NCI-H1092 treated with DMSO at 0.1 percent for 48 hours (cell line): ENCODE results near the gene CYB5R4.

Experiments
- DNase-seq: peaks from one replicate; lab custom pipeline; 2025; lab: John Stamatoyannopoulos, UW

CYB5R4 gene, protein sequence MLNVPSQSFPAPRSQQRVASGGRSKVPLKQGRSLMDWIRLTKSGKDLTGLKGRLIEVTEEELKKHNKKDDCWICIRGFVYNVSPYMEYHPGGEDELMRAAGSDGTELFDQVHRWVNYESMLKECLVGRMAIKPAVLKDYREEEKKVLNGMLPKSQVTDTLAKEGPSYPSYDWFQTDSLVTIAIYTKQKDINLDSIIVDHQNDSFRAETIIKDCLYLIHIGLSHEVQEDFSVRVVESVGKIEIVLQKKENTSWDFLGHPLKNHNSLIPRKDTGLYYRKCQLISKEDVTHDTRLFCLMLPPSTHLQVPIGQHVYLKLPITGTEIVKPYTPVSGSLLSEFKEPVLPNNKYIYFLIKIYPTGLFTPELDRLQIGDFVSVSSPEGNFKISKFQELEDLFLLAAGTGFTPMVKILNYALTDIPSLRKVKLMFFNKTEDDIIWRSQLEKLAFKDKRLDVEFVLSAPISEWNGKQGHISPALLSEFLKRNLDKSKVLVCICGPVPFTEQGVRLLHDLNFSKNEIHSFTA

DNA sequence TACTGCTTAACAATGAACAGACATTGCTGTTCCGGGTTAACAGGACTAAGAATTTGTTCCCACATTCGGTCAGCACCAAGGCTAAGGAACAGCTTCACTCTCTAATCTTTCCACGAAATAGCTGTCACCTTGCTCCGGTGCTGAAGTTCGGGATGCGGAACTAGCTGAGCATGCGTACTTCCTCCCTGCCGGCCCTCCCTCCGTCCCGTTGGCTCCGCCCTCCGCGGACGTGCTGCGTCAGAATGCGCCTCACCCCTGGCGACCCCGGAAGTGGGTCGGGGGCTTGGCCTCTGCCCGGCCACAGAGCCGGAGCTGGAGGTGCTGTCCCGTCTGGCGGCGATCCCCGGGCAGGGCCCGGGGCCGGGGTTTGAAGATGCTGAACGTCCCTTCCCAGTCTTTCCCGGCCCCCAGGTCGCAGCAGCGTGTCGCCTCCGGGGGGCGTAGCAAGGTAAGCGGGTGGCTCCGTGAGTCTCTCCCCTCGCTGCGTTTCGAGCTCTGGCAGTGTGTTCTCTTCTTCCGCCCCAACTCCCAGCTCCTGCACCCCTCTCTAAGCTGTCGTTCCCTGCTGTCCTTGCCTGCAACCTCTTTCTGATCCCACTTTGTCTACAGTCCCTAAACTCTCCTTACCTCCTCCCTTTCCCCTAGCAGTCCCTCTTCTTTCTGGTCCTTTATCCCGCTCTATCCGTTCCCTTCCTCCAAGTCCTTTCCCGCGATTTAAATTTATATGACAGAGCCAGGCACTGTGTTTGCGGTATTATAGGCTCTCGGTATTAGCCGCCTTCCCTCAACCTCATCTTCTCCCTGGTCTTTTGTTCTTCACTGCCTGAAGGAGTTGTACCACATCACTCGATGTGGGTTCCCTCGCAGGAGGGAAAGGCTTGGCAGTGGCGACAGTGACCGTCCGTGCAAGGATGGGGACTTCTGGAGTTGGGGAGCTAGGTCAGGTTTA, at the start of gene CYB5R4:
Gene CYB5R4, plus strand, starts transcription at position 280 of the 949 bp plus-strand sequence. Its CDS starts 94 bp downstream, at position 374.
- peak; percentile 76 for DNase-seq

DNA sequence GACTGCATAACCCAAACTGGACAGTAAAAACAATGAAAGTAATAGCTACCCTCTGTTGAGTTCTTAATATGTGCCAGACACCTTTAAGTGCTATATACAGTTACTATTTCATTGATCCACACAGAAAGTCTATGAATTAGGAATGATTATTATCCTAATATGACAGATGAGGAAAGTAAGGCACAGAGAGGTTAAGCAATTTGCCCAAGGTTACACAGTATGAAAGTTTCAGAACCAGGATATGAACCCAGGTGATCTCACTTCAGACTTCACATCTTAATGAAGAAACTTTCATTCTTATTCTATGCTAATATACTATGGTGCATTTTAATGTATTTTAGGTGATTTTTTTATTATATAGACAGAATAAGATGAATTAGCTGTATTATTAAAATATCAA, 46.9 kb upstream of the CYB5R4 start:
- no peak for DNase-seq

DNA sequence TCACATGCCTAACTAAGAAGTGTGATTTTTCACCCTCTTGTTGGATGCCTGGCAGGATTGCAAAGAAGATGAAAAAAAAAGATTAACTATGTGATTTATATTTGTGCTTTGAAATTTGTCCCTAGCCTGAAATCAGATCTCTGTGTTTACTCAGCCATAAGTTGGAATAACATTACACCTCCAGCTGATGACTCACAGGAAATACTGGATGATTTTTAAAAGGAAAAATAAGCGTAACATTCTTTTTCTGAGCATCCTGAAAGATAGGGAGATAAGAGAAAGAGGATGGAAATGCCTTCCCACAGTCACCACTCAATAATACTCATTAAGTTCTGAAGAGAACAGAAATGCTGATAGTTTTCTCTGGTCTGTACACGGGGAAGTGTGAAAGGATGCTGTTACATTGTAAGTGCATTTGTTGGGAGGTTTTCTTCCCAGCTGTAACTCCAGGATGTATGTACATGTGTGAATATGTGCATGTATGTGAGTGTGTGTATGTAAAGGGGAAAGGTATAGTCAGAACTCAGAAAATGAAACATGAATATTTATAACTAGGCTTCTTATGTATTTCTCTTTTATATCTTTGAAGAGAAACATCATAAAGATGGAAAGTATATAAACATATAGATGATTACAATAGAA, 43.7 kb upstream of the CYB5R4 start:
- no peak for DNase-seq

DNA sequence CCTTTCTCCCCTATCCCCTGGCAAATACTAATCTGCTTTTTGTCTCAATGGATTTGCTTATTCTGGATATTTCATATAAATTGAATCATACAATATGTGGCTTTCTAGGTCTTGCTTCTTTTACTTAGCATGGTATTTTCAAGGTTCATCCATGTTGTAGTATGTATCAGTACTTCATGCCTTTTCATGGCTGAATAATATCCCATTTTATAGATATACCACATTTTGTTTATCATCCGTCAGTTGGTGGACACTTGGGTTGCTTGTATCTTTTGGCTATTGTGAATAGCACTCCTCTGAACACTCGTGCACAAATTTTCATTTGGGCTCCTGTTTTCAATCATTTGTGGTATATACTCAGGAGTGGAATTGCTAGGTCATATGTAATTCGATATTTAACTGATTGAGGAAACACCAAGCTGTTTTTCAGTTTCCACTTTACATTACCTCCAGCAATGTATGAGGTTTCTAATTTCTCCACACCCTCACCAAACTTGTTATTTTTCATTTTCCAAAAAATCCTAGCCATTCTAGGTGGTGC, 36.8 kb upstream of the CYB5R4 start:
- DNase-seq: no peak

DNA sequence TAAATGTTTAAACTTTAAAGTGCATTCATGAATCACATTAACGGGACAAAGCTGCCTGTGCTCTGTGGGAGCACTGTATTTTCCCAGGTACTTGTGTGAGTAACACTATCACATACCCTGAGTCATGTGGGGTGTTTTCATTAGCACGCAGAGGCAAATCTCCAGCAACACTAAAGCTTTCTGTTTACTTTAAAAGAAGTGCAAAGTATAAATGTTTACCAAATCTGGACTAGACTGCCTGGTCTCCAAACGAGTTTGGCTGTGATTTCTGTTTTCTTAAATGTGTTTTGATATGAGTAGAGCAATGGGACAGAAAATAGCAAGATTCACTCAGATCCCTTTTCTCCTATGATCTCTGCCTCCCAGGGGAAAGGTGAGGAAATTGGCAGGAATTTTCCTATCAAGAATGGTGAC, 35.1 kb upstream of the CYB5R4 start:
- DNase-seq: no peak

DNA sequence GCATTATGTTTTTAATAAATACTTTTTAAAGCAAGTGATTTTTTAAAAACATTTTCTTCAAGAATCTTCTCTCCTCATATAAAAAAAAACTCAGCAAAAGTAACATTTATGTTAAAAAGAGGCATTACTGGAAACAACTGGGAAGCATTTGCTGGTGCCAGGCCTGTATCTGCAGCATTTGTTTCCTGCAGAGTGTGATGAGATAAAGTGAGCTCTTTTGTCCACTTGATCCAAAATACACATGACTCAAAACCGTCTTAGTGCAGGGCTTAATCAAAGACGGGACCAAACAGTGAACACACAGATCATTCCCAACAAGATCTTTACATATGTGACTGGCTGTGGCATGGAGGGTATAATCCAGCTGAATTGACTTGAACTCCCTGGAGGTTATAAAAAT, 34.7 kb upstream of the CYB5R4 start:
- no peak for DNase-seq

DNA sequence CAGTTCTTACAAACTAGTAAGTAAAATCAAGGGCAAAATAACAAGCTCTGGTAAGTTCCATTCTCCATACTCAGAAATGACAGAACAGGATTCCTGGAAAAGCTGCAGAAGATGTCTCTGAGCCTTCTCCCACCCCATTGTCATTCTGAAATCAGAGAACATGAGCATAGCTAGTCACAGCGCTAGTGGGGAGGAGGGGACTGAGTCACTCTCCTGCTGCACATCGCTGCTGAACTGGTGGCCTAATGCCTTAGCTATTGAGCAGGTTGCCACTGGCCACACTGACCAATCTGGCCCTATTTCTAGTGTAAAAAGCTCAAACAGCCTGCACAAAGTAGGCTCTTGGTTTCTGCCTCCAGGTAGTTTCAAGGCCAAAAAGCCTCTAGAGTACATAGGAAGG, 32.4 kb upstream of the CYB5R4 start:
- DNase-seq: no peak

DNA sequence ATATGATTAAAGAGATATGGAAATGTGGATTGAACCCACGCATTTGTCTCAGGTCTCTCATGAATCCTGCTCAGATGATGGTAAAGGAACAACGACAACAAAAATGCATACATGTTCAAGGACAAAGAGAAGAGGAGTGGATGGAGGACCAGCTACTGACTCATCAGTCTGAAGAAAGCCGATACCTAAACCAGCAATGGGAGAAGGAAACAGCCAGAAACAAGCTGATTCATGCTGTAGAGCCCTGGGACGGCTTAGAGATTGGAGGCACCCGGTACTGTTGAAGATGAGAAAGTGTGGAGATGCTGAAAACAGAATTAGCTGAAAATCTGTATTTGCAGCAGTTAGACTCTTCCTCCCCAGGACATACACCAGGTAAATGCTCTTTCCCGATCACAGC, 20.8 kb upstream of the CYB5R4 start:
- DNase-seq: no peak

DNA sequence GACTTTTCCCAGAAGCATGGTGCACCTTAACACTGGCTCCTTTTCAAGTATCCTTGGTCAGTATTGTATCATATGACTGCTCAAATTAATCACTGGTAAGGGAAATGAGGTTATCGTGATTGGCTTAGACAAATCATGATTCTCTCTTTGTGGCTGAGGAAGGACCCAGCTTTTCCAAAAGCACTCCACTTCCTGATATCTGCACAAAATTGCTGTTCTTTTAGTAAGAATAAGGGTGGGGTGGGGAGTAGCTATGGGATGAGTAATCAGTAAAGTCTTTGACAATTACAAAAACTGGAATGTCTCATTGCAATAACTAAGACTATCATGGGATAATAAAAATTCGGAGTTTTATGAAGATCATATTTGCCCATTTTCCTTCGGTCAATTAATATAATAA, 15.3 kb upstream of the CYB5R4 start:
- DNase-seq: no peak

DNA sequence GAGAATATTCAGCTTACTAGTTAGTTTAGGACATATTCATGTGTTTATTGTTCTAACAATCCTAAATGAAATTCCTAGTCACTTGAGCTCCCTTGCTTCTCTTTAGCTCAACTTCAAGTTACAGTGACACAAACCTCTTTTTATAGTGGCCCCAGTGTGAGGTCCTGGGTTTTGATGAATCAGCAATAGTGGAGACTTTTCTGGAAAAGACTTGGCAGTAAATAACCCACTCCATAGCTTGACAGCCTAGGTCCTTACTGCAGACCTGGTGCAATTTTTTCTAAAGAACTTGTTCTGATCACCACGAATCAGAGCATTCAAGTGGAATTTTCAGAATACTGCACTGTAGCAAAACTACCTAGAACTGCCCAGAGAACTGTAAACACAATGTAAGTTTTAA, 13.2 kb upstream of the CYB5R4 start:
- DNase-seq: no peak

DNA sequence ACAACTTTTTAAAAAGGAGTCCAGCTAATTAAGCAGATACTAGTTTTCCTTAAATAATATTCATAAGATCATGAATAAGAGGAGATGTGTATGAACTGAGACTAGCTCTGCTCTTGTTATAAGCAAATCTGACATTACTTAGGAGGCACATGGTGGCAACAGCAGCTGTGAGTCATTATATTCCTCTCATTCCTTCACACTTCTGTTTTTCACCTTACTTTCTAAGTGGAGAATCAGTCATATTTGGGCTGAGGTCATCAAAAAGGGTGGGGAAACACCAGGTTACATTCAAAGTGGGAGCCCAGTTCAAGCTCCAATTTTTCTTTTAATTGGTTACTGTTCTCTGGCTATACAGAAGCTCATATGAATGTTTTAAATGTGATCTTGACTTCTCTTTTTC, 12.3 kb upstream of the CYB5R4 start:
- no peak for DNase-seq

DNA sequence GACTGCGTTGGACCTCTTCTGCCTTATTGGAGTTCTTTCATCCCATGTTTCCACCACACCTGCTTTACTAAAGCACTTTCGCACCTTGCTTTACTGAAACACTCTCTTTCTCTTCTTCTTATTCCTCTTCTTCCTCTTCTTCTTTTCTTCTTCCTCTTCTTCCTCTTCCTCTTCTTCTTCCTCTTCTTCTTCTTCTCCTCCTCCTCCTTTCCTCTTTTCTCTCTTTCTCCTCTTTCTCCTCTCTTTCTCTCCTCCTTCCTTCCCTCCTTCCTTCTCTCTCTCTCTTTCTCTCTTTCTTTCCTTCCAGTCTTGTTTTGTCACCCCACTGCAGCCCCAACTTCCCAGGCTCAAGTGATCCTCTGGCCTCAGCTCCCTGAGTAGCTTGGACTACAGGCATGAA, 10.4 kb upstream of the CYB5R4 start:
- DNase-seq: no peak

DNA sequence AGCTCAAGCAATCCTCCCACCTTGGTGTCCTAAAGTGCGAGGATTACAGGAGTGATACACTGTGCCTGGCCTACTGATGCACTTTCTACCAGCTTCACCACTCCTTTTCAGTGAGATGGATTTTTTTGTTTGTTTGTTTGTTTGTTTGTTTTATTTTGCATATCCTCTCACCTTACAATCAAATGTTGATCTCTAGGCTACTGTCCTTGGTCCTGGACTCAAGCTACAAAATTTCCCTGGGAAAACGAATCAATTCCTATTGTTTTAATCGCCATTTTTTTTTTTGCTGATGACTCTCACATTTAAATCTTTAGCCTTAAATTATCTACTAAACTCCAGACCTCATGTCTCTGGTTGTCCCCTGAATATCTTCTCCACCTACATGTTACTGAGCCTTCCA, 9.9 kb upstream of the CYB5R4 start:
- DNase-seq: no peak

DNA sequence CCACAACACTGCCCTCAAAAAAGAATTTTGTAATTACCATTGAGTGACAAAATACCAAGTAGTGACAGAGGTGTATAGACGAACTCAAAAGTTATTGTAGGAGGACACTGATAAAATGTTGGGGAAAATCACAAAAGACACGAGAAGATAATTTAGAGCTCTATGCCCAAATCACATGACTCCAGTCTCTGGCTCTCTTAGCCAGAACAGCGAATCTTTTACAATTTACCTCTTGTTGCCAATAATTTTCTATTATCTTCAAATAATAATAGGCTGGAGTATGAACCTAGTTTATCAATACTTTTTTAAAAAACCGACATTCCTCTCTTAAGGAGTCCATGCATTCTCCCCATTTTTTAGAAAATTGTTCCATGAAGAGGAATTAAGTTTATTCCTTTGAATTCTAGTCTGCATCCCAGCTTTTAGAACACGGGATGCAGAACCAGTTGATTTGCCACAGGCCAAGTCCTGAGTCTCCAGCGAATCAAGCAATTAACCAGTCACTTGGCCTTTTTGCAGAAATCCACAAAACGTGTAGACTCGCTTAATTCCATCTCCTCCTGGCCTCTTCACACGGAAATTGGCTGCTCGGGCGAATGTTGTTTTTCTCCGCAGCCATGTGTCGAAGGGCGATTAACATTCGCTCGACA, 6.8 kb upstream of the CYB5R4 start:
- DNase-seq: peak; percentile 66

DNA sequence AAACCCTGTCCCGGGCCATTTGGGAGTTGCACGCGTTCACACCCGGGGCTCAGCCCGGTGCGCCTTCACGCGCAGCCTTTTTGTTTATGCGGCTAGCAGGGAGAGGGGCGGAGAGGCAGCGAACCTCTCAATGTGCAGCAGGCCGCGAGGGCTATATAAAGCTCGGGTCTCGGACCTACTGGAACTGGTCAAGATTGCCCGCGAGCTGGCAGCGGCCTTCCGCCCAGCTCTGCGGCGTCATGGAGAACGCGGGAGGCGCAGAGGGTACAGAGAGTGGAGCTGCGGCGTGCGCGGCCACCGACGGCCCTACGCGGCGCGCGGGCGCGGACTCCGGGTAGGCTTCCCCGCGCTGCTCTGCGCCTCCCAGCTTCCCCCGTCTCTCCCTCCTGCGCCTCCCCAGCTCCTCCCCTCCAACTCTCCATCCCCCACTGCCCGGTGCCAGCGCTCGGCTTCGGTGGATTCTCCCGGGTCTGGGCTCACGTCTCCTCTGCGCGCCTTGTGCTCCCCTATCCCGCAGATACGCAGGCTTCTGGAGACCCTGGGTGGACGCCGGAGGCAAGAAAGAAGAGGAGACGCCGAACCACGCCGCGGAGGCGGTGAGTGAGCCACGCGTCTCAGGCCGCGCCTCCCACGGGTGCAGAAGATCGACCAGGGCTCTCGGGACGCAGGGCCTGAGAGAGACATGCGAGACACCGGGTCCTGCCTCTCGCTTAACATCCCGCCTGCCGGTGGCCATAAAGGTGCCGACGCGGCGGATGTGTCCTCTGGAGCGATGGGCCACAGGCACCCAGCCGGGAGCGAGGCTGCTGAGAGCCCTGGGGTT, 6.1 kb upstream of the CYB5R4 start, which contains the start of gene RIPPLY2:
Gene RIPPLY2, plus strand, starts transcription at position 183 of the 823 bp plus-strand sequence. Its CDS starts 57 bp downstream, at position 240.
- DNase-seq: peak; percentile 67

DNA sequence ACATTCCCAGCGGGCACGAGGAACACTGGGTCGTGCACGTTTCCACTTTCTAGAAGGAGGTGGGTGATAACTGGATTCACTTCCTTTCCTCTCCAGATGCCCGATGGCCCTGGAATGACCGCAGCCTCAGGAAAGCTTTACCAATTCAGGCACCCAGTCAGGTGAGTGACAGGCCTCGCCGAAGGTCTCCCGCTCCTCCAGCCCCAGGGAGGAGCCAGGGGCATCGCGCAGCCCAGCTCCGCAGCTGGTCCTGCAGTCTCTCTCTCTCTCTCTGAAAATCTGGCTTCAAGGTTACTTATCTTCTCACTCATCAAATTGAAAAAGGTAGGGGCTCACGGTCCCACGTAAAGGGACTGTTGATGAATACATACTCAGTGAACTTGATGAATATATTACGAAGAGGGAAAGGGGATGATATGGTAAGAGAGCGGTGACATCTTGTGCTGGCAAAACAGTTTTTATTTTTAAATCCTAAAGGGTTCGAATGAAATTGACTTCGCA, 5.4 kb upstream of the CYB5R4 start:
- DNase-seq: peak; percentile 67

DNA sequence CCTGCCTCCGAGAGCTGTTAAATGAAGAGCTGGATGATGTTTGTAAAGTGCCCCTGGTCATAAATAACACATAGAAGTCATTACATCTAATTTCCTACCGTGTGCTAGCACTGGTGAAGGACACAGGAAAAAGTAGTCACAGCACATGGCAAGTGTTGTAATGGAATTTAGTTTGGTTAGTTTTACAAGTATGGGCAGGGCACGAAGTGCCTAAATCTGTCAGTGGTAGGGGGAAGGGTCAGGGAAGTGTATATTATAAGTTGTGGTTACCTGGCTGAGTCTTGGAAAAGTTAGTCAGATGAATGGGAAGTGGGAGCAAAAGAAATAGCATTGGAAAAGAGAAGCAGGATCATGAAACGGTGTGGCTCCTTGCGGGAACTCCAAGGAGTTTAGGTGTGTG, 4.7 kb upstream of the CYB5R4 start:
- no peak for DNase-seq

DNA sequence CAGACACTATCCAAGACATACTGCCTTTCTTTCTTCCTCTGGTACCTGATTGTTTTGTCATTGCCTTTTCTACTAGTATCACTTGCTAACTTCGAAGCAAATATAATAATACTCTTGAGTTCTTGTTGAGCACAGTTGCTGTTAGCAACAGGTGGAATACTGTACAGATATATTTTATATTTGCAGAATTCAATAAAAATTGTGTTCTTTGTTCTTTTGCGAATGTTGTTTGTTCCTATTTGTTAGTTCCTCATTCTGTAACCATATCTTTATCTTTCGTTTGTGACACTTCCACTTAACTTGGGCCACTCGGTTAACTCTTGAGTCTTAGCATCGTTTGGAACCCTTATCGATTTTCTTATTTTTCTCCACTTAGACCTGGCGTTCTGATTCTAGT, 868 bp downstream of the CYB5R4 start:
- DNase-seq: no peak

DNA sequence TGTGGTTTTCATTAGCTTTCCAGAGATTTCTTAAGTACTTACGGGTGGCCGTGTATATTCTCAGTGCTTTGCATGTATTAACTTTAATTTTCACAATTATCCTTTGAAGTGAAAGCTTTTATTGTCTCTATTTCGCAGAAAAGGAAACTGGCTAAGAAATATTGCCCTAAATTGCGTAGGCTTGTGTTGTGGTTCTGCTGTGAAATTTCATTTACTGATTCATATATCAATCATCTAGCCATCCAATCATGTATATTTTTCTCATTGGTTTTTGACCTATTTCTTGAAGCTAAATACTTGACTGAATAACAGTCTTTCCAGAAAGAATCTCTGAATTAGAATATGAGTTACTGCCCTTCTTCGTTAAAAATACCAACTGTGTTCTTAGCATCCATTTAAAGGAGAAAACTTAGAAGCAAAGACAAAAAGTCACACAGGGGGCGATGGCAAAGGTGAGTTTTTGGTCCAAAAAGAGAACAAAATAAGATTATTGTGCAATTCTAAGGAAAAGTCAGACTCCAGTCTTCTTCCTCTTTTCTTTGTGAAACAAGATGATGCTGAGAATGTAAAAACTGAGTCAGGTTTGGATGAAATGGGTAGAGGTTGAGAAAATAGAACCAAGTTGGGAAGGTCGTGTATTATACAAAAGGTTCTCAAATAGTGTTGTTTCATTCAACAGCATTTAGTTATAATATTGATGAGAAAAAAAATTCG, 1.4 kb downstream of the CYB5R4 start:
- no peak for DNase-seq
